SK-N-SH (cell line): ENCODE measurements around the gene MRPS9. TPM values are rescaled to one million over a fixed set of nuclear protein-coding genes. Genes with fewer than 3 reads are reported as not detected.

Source experiments
- CTCF ChIA-PET: fragments of 300-600, 350-600 bp; formaldehyde crosslinking; extraction: SDS; loops from one replicate; lab custom pipeline; 2021; lab: Yijun Ruan, JAX
- POLR2A ChIA-PET: fragments of 350-600 bp; sonication (Branson Sonifier 250); formaldehyde crosslinking; extraction: SDS; loops from one replicate; lab custom pipeline; 2020; ENCODE audit warnings: antibody characterized with exemption, inconsistent platforms; lab: Yijun Ruan, JAX
- DNase-seq: peaks from one replicate; pipeline ENCODE4 v3.0.0; 2012
- H2AFZ ChIP-seq: fragments of 200-600 bp; sonication (generic); 2 replicates; pipeline ENCODE4 v1.8.1; 2016; ENCODE audit warnings: antibody characterized with exemption, mild to moderate bottlenecking, low read depth
- H3F3A ChIP-seq: fragments of 200-600 bp; sonication (generic); replicated peaks from 2 replicates; pipeline ENCODE3; 2016; ENCODE audit warnings: antibody characterized with exemption, mild to moderate bottlenecking; ENCODE audit not compliant: insufficient read depth
- H3K27ac ChIP-seq, 2 experiments: fragments of 200-500 bp in 1 of 2; fragments of 200-600 bp in 1 of 2; sonication (Bioruptor generic) in 1 of 2; sonication (generic), shearing (Covaris generic) in 1 of 2; 2 replicates each; pipeline versions ENCODE4 v1.5.1 to v1.6.1; 2014 to 2016; ENCODE audit warnings: low read depth in 2 of 2, inconsistent platforms in 1 of 2, low read length in 1 of 2, mild to moderate bottlenecking in 1 of 2, mixed read lengths in 1 of 2
- H3K27me3 ChIP-seq: fragments of 200-600 bp; sonication (generic), shearing (Covaris generic); 2 replicates; pipeline ENCODE4 v1.6.1; 2016; ENCODE audit warnings: mixed run types; ENCODE audit not compliant: insufficient read depth
- H3K36me3 ChIP-seq, 2 experiments: fragments of 200-500 bp in 1 of 2; fragments of 200-600 bp in 1 of 2; sonication (Bioruptor generic) in 1 of 2; sonication (generic) in 1 of 2; replicated peaks in 1 of 2; 2 replicates each; pipeline versions ENCODE3 to v1.5.1; 2014 to 2016; ENCODE audit warnings: low read length in 1 of 2, mild to moderate bottlenecking in 1 of 2; ENCODE audit not compliant: insufficient read depth in 2 of 2, control insufficient read depth in 1 of 2
- H3K4me1 ChIP-seq, 2 experiments: fragments of 200-500 bp in 1 of 2; fragments of 200-600 bp in 1 of 2; sonication (Bioruptor generic) in 1 of 2; sonication (generic), shearing (Covaris generic) in 1 of 2; 2 replicates each; pipeline versions ENCODE4 v1.5.1 to v1.6.1; 2014 to 2016; ENCODE audit warnings: low read depth in 1 of 2, low read length in 1 of 2, mixed run types in 1 of 2; ENCODE audit not compliant: insufficient read depth in 2 of 2, control insufficient read depth in 1 of 2
- H3K4me2 ChIP-seq: fragments of 200-600 bp; sonication (generic), shearing (Covaris generic); 2 replicates; pipeline ENCODE4 v1.6.1; 2017; ENCODE audit warnings: mixed run types
- H3K4me3 ChIP-seq, 2 experiments: fragments of 200-500 bp in 1 of 2; fragments of 200-600 bp in 1 of 2; sonication (Bioruptor generic) in 1 of 2; sonication (generic), shearing (Covaris generic) in 1 of 2; 2 replicates each; pipeline versions ENCODE4 v1.5.1 to v1.8.1; 2014 to 2016; ENCODE audit warnings: low read depth in 2 of 2, inconsistent platforms in 1 of 2, low read length in 1 of 2, mild to moderate bottlenecking in 1 of 2, mixed read lengths in 1 of 2, moderate library complexity in 1 of 2
- H3K79me2 ChIP-seq: fragments of 200-600 bp; sonication (generic); 2 replicates; pipeline ENCODE4 v1.8.1; 2017; ENCODE audit warnings: mild to moderate bottlenecking; ENCODE audit not compliant: insufficient read depth
- H3K9ac ChIP-seq: fragments of 200-600 bp; sonication (generic); 2 replicates; pipeline ENCODE4 v1.6.1; 2017; ENCODE audit warnings: mixed run types
- H3K9me2 ChIP-seq: fragments of 200-600 bp; sonication (generic); 2 replicates; pipeline ENCODE4 v1.6.1; 2017; ENCODE audit warnings: mixed run types
- H3K9me3 ChIP-seq: fragments of 200-600 bp; sonication (generic); 2 replicates; pipeline ENCODE4 v1.6.1; 2017; ENCODE audit warnings: mixed run types, mild to moderate bottlenecking, moderate library complexity
- H4K20me1 ChIP-seq: fragments of 200-600 bp; sonication (generic); 2 replicates; pipeline ENCODE4 v1.6.1; 2017; ENCODE audit warnings: mild to moderate bottlenecking, mixed run types; ENCODE audit not compliant: insufficient read depth
- ELF1 ChIP-seq: IDR thresholded peaks from 2 replicates; pipeline ENCODE4 v1.4.0; 2012
- EP300 ChIP-seq, 2 experiments: IDR thresholded peaks; 2 replicates each; pipeline versions ENCODE4 v1.4.0 to v1.6.1; 2012; ENCODE audit warnings: borderline replicate concordance in 1 of 2, low read depth in 1 of 2, low read length in 1 of 2
- EZH2phosphoT487 ChIP-seq: fragments of 200-600 bp; sonication (generic); IDR thresholded peaks from 2 replicates; pipeline ENCODE4 v1.6.1; 2017; ENCODE audit warnings: low read depth, mixed run types, mild to moderate bottlenecking, antibody characterized with exemption, moderate library complexity, borderline replicate concordance
- GABPA ChIP-seq: IDR thresholded peaks from 2 replicates; pipeline ENCODE4 v1.4.0; 2012; ENCODE audit warnings: low read depth, mild to moderate bottlenecking
- IRF3 ChIP-seq: fragments of 150-350 bp; IDR thresholded peaks from 2 replicates; pipeline ENCODE4 v1.6.1; 2016; ENCODE audit warnings: mild to moderate bottlenecking, low read depth, low read length
- MAX ChIP-seq: IDR thresholded peaks from 2 replicates; pipeline ENCODE4 v1.4.0; 2012; ENCODE audit warnings: low read depth
- NFIC ChIP-seq: IDR thresholded peaks from 2 replicates; pipeline ENCODE4 v1.4.0; 2012; ENCODE audit warnings: borderline replicate concordance
- PBX3 ChIP-seq: IDR thresholded peaks from 2 replicates; pipeline ENCODE4; 2012
- RCOR1 ChIP-seq: fragments of 150-350 bp; IDR thresholded peaks from 2 replicates; pipeline ENCODE4 v1.6.1; 2017; ENCODE audit warnings: antibody characterized with exemption, low read length
- REST ChIP-seq: IDR thresholded peaks from 2 replicates; pipeline ENCODE4 v1.6.1; 2012; ENCODE audit warnings: mild to moderate bottlenecking, low read depth, low read length, moderate library complexity
- RXRA ChIP-seq: IDR thresholded peaks from 2 replicates; pipeline ENCODE4 v1.4.0; 2012; ENCODE audit warnings: low read depth, mild to moderate bottlenecking, borderline replicate concordance
- SMC3 ChIP-seq: IDR thresholded peaks from 2 replicates; pipeline ENCODE4 v1.6.1; 2012; ENCODE audit warnings: low read depth, low read length, improper control_type of control experiment
- TAF1 ChIP-seq: IDR thresholded peaks from 2 replicates; pipeline ENCODE4 v1.6.1; 2012; ENCODE audit warnings: low read depth, mild to moderate bottlenecking, low read length, moderate library complexity, borderline replicate concordance
- YY1 ChIP-seq: IDR thresholded peaks from 2 replicates; pipeline ENCODE4 v1.4.0; 2012; ENCODE audit warnings: low read depth, mild to moderate bottlenecking
- WGBS: methylation state at CpG from one replicate; pipeline ENCODE4 v1.1.6; 2017; ENCODE audit warnings: low lambda C conversion rate; 5-methylcytosine and 5-hydroxymethylcytosine counted together
- polyA plus RNA-seq, 3 experiments: library from polyadenylated mRNA; depleted of rRNA; stranded (reverse); fragments of >200 nt; gene quantifications; 2 replicates each; pipeline ENCODE4 v1.2.3, GENCODE V29; 2012
- TF ChIP-seq, protein P1 (sequence below): IDR thresholded peaks from 2 replicates; pipeline ENCODE4 v1.4.0; 2012; ENCODE audit warnings: low read depth, borderline replicate concordance

The MRPS9 gene
- polyA plus RNA-seq, 1 of the 3 experiments (the other 2 are of a cell fraction): 31.8 TPM

GRCh38 chr2:105113616-105114291 lies 75.9 kb downstream of the MRPS9 start:
- Histone ChIP-seq H4K20me1 (no peaks in the 10 kb centered on the region), H2AFZ (no peak overlapping the region), H3K4me2 (no peak overlapping the region), H3K9me2 (no peaks in the 10 kb centered on the region), H3K27ac (no peak overlapping the region), H3K9me3 (no peaks in the 10 kb centered on the region), H3K36me3 (no peaks in the 10 kb centered on the region), H3K27me3 (no peaks in the 10 kb centered on the region), H3K4me1 (peaks cover 0 to 10% of the 10 kb centered on the region in 2 experiments; a peak in 1 of 4 replicates), H3K79me2 (no peaks in the 10 kb centered on the region), H3K9ac (no peak overlapping the region), H3K4me3 (no peak overlapping the region), H3F3A (no peaks in the 10 kb centered on the region)
- no peak for DNase-seq
- POLR2A ChIA-PET: no interaction called here
- no peak for TF ChIP-seq ELF1
- no peak for TF ChIP-seq RCOR1
- TF ChIP-seq IRF3: no peak
- no peak for TF ChIP-seq PBX3
- TF ChIP-seq, protein P1, sequence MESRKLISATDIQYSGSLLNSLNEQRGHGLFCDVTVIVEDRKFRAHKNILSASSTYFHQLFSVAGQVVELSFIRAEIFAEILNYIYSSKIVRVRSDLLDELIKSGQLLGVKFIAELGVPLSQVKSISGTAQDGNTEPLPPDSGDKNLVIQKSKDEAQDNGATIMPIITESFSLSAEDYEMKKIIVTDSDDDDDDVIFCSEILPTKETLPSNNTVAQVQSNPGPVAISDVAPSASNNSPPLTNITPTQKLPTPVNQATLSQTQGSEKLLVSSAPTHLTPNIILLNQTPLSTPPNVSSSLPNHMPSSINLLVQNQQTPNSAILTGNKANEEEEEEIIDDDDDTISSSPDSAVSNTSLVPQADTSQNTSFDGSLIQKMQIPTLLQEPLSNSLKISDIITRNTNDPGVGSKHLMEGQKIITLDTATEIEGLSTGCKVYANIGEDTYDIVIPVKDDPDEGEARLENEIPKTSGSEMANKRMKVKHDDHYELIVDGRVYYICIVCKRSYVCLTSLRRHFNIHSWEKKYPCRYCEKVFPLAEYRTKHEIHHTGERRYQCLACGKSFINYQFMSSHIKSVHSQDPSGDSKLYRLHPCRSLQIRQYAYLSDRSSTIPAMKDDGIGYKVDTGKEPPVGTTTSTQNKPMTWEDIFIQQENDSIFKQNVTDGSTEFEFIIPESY: no peak
- TF ChIP-seq GABPA: no peak
- no peak for TF ChIP-seq EP300 (IDR thresholded peaks at IDR 0.05; ENCODE audit: borderline replicate concordance in 1 of 2, low read depth in 1 of 2, low read length in 1 of 2)
- WGBS: 69% methylated on average over 4 of the region's 4 CpGs
- CTCF ChIA-PET: interaction anchor here (0.6 to 18.8 kb wide), 30 partner anchors 10 to 1952 kb away, joined by 3 to 459 read pairs (median 5); partner anchors contain the start of gene GPR45

DNA sequence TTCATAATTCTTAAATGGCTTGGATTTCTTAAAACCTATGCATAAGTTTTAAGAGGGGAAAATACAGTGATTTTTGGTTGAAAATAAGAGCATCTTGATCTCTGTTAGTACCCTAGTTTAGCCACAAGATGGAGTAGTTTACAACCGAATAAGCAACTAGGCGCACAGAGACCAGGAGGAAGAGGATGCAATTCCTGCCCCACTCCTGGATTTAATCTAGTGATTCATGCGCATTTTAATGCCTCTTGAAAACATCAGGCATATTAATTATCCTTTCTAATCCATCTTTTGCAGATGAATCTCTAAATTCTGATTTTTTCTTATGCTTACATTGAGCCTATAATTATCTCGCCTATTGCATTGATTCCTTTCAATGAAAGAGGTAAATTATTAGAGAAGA lies 76.7 kb downstream of the MRPS9 start:
- no peaks in the 10 kb centered on the region for H3K9me3 ChIP-seq
- no peaks in the 10 kb centered on the region for H3K27me3 ChIP-seq
- POLR2A ChIA-PET: interaction anchor here (2.3 kb wide), 1 partner anchor 121 kb away, joined by 7 read pairs; no protein-coding TSS in a partner anchor
- no peaks in the 10 kb centered on the region for H3F3A ChIP-seq
- H3K4me1 ChIP-seq: peaks cover 0 to 10% of the 10 kb centered on the region in 2 experiments; a peak in 1 of 4 replicates
- no peak overlapping the region for H3K4me3 ChIP-seq
- peak; percentile 81 for DNase-seq
- no peak overlapping the region for H3K27ac ChIP-seq
- H4K20me1 ChIP-seq: no peaks in the 10 kb centered on the region
- H3K9ac ChIP-seq: no peak overlapping the region
- no peak overlapping the region for H3K4me2 ChIP-seq
- H3K79me2 ChIP-seq: no peaks in the 10 kb centered on the region
- CTCF ChIA-PET: interaction anchor here (0.6 to 18.8 kb wide), 37 partner anchors 10 to 1953 kb away, joined by 3 to 459 read pairs (median 5); partner anchors contain the start of gene GPR45
- no peaks in the 10 kb centered on the region for H3K36me3 ChIP-seq
- 25% methylated on average over 4 of the region's 4 CpGs for WGBS
- H2AFZ ChIP-seq: no peak overlapping the region
- H3K9me2 ChIP-seq: no peaks in the 10 kb centered on the region
- TF ChIP-seq NFIC: no peak
- TF ChIP-seq TAF1: no peak
- no peak for TF ChIP-seq MAX
- no peak for TF ChIP-seq EZH2phosphoT487
- TF ChIP-seq RXRA: no peak
- no peak for TF ChIP-seq YY1
- no peak for TF ChIP-seq REST
- TF ChIP-seq SMC3: peak; percentile 87
- no peak for TF ChIP-seq IRF3
